GM21723 (cell line): Measurements from ENCODE around the gene GRIK2.

Experiments used
- ATAC-seq: cut with Tn5 transposase; IDR thresholded peaks from one replicate; pipeline ENCODE4 v1.9.1; 2021; ENCODE audit warnings: mild to moderate bottlenecking, moderate library complexity; ENCODE audit not compliant: unreplicated experiment

GRIK2 gene

GRCh38 chr6:101537753-101538316 lies 144.3 kb downstream of the GRIK2 start:
- no peak for ATAC-seq

GRCh38 chr6:101539510-101540245 lies 146.2 kb downstream of the GRIK2 start:
- ATAC-seq = no peak

GRCh38 chr6:101541894-101542293 lies 148.4 kb downstream of the GRIK2 start:
- ATAC-seq = no peak

- ATAC-seq = no peak
Observed at GRCh38 chr6:101543796-101544195, 150.3 kb downstream of the GRIK2 start.

- no peak for ATAC-seq
Observed at GRCh38 chr6:101544286-101544685, 150.8 kb downstream of the GRIK2 start.

GRCh38 chr6:101545191-101545590 lies 151.7 kb downstream of the GRIK2 start:
- ATAC-seq = no peak

GRCh38 chr6:101550451-101550850 lies 156.9 kb downstream of the GRIK2 start:
- no peak for ATAC-seq

GRCh38 chr6:101554231-101554630 lies 160.7 kb downstream of the GRIK2 start:
- ATAC-seq = no peak

- no peak for ATAC-seq
Observed at GRCh38 chr6:101558712-101559111, 165.2 kb downstream of the GRIK2 start.

GRCh38 chr6:101572627-101573026 lies 179.1 kb downstream of the GRIK2 start:
- ATAC-seq = no peak

GRCh38 chr6:101577091-101577490 lies 183.6 kb downstream of the GRIK2 start:
- ATAC-seq = no peak

- no peak for ATAC-seq
Observed at GRCh38 chr6:101578306-101578705, 184.8 kb downstream of the GRIK2 start.

- ATAC-seq = no peak
Observed at GRCh38 chr6:101582792-101583191, 189.3 kb downstream of the GRIK2 start.

GRCh38 chr6:101585501-101585900 lies 192.0 kb downstream of the GRIK2 start:
- ATAC-seq = no peak

- ATAC-seq = no peak
Observed at GRCh38 chr6:101588343-101588742, 194.8 kb downstream of the GRIK2 start.

GRCh38 chr6:101595276-101595675 lies 201.8 kb downstream of the GRIK2 start:
- no peak for ATAC-seq

- no peak for ATAC-seq
Observed at GRCh38 chr6:101597693-101598092, 204.2 kb downstream of the GRIK2 start.

- no peak for ATAC-seq
Observed at GRCh38 chr6:101605426-101605825, 211.9 kb downstream of the GRIK2 start.

- ATAC-seq = no peak
Observed at GRCh38 chr6:101605874-101606273, 212.4 kb downstream of the GRIK2 start.

- no peak for ATAC-seq
Observed at GRCh38 chr6:101607111-101607690, 213.7 kb downstream of the GRIK2 start.

- no peak for ATAC-seq
Observed at GRCh38 chr6:101608703-101609102, 215.2 kb downstream of the GRIK2 start.

- ATAC-seq = no peak
Observed at GRCh38 chr6:101613556-101613955, 220.0 kb downstream of the GRIK2 start.
